CD4-positive, alpha-beta T cell treated with Interleukin-4 for 4 hours (primary cell): ENCODE data around the gene PSPN.
"Not testable (repeated sequence)": the region's sequence is repeated elsewhere in the genome, so short reads cannot be mapped to it uniquely, and the experiment has no call there.

Experiments used
- DNase-seq: peaks from one replicate; pipeline ENCODE4 v3.0.0-alpha.2; 2020

PSPN gene

GRCh38 chr19:6402837-6403608 is 27.3 kb upstream of the PSPN start:
- no peak for DNase-seq

GRCh38 chr19:6402058-6402457 is 26.3 kb upstream of the PSPN start:
- no peak for DNase-seq

- DNase-seq: not testable (repeated sequence)
Observed at GRCh38 chr19:6400062-6400944, 24.6 kb upstream of the PSPN start.

- DNase-seq: no peak
Observed at GRCh38 chr19:6396305-6396704, 20.6 kb upstream of the PSPN start.

- no peak for DNase-seq
Observed at GRCh38 chr19:6394831-6395230, 19.1 kb upstream of the PSPN start.

- peak; percentile 73 for DNase-seq
Observed at GRCh38 chr19:6393983-6394412, 18.3 kb upstream of the PSPN start.

- peak; percentile 94 for DNase-seq
Observed at GRCh38 chr19:6393074-6393982, 17.6 kb upstream of the PSPN start, which contains the start of gene GTF2F1. GTF2F1 (minus strand) TSS chr19:6393164; CDS start chr19:6392995, 169 bp downstream.

GRCh38 chr19:6392221-6393073 is 16.7 kb upstream of the PSPN start:
- DNase-seq: no peak

GRCh38 chr19:6387372-6387771 is 11.6 kb upstream of the PSPN start:
- DNase-seq: no peak

- no peak for DNase-seq
Observed at GRCh38 chr19:6384381-6384780, 8.6 kb upstream of the PSPN start.

- DNase-seq: no peak
Observed at GRCh38 chr19:6383188-6383587, 7.5 kb upstream of the PSPN start.

- no peak for DNase-seq
Observed at GRCh38 chr19:6381030-6381750, 5.5 kb upstream of the PSPN start.

GRCh38 chr19:6379744-6380143 is 4.0 kb upstream of the PSPN start:
- DNase-seq: no peak

GRCh38 chr19:6378486-6378885 is 2.8 kb upstream of the PSPN start:
- DNase-seq: no peak

- DNase-seq: no peak
Observed at GRCh38 chr19:6378041-6378440, 2.3 kb upstream of the PSPN start.

GRCh38 chr19:6376512-6377190 is 918 bp upstream of the PSPN start:
- no peak for DNase-seq

GRCh38 chr19:6374711-6375410 is 872 bp downstream of the PSPN start:
- no peak for DNase-seq

GRCh38 chr19:6374161-6374709 is 1.5 kb downstream of the PSPN start:
- no peak for DNase-seq

- DNase-seq: no peak
Observed at GRCh38 chr19:6373813-6374108, 2.0 kb downstream of the PSPN start.
